Kidney (tissue), 14 donors: ENCODE data around the gene CLEC1B. TPM values are rescaled to one million over a fixed set of nuclear protein-coding genes. Genes with fewer than 3 reads are reported as not detected.

Experiments used
- DNase-seq, 5 donors: peaks; one replicate each; pipeline ENCODE4 v3.0.0-alpha.2; 2013 to 2020
- FAIRE-seq: peaks from 2 replicates; lab custom pipeline; 2012; peaks lifted over from hg19 to GRCh38; lab: Jason Lieb, UNC
- H3K27ac ChIP-seq, 2 donors: one replicate each; pipeline ENCODE4 v1.7.0; 2013; ENCODE audit warnings: low read depth in 2 of 2, low read length in 2 of 2, inconsistent platforms in 1 of 2
- H3K27me3 ChIP-seq: one replicate; pipeline ENCODE4 v1.7.1; 2013; ENCODE audit warnings: low read length, inconsistent platforms; ENCODE audit not compliant: control insufficient read depth, insufficient read depth
- H3K36me3 ChIP-seq, 3 donors: one replicate each; pipeline versions ENCODE4 v1.7.0 to v1.7.1; 2013; ENCODE audit warnings: low read length in 3 of 3, control low read depth in 1 of 3, inconsistent platforms in 1 of 3; ENCODE audit not compliant: insufficient read depth in 3 of 3, control insufficient read depth in 2 of 3
- H3K4me1 ChIP-seq, 3 donors: one replicate each; pipeline versions ENCODE4 v1.7.0 to v1.7.1; 2013; ENCODE audit warnings: low read length in 3 of 3, inconsistent platforms in 1 of 3, low read depth in 1 of 3; ENCODE audit not compliant: control insufficient read depth in 2 of 3, insufficient read depth in 2 of 3
- H3K4me3 ChIP-seq, 3 donors: one replicate each; pipeline versions ENCODE4 v1.7.0 to v1.8.1; 2013; ENCODE audit warnings: low read length in 3 of 3, control low read depth in 1 of 3, inconsistent platforms in 1 of 3
- H3K9ac ChIP-seq, 3 donors: one replicate each; pipeline versions ENCODE4 v1.7.0 to v1.7.1; 2013; ENCODE audit warnings: low read length in 3 of 3, control low read depth in 1 of 3, inconsistent platforms in 1 of 3
- H3K9me3 ChIP-seq, 3 donors: one replicate each; pipeline versions ENCODE4 v1.7.0 to v1.7.1; 2013; ENCODE audit warnings: low read length in 3 of 3, control low read depth in 1 of 3, inconsistent platforms in 1 of 3; ENCODE audit not compliant: control insufficient read depth in 2 of 3, insufficient read depth in 1 of 3
- CTCF ChIP-seq: IDR thresholded peaks from 3 replicates; pipeline ENCODE4 v1.5.1; 2012; ENCODE audit warnings: mild to moderate bottlenecking, moderate library complexity, borderline replicate concordance; ENCODE audit not compliant: insufficient read depth; ENCODE audit errors: extremely low read depth
- intact Hi-C: fragments of 100-400 bp; cut with DNase I; formaldehyde crosslinking; loops from one replicate; pipeline ENCODE4 v1.11.1; 2022
- polyA plus RNA-seq: library from polyadenylated mRNA; stranded (reverse); fragments of 350-450 nt; fragmentation: Illumina TruSeq; extraction: RNeasy Lipid Tissue Mini Kit (QIAGEN cat#74804); gene quantifications from one replicate; pipeline ENCODE4 v1.2.3, GENCODE V29; 2014; ENCODE audit warnings: low read depth, low replicate concordance; ENCODE audit not compliant: insufficient read depth
- total RNA-seq: library from RNA; stranded (reverse); fragmentation: NEBNext Ultra II Directional; extraction: Animal tissue kit (Norgen Biotek cat#: 25700); gene quantifications from one replicate; pipeline ENCODE4 v1.2.1, GENCODE V29; 2021
- donor health status: control.
- donor health status: control.
- donor health status: control.
- donor health status: control.
- donor health status: control.
- donor health status: DM: yes; HTN: yes; CAD: no.
- donor health status: Normal renal cell carcinoma (clear cell type).

Gene CLEC1B
- total and polyA plus RNA-seq, 2 donors from 2014 or later: not detected

- H3K36me3 ChIP-seq: no peaks in the 10 kb centered on the region
- no peak overlapping the region for H3K4me3 ChIP-seq
- no peak for TF ChIP-seq CTCF
- no peak overlapping the region for H3K9ac ChIP-seq
- H3K27ac ChIP-seq: no peak overlapping the region
- no peaks in the 10 kb centered on the region for H3K9me3 ChIP-seq
- H3K27me3 ChIP-seq: no peaks in the 10 kb centered on the region
- DNase-seq (no peak), FAIRE-seq (no peak)
- no peaks in the 10 kb centered on the region for H3K4me1 ChIP-seq
- intact Hi-C loops: no loop called here
Measured at GRCh38 chr12:10016881-10017280, 18.0 kb upstream of the CLEC1B start.

DNA sequence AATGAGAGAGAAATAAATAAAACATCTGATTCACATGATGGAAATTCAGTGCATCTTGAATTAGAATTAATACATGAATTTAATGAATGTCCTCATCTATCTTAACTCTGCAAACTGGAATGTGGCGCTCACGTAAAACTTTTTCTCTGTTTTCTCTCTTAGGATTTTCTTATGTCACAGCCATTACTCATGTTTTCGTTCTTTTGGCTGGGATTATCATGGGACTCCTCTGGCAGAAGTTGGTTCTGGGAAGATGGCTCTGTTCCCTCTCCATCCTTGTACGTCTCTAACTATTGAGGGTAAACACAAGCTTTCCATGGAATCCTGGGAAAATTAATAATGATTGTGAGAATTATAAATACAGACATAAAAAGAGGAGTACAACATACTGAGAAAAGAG is 16.5 kb upstream of the CLEC1B start:
- Histone ChIP-seq H3K4me3 (no peak overlapping the region), H3K9me3 (no peaks in the 10 kb centered on the region), H3K27me3 (no peaks in the 10 kb centered on the region), H3K27ac (no peak overlapping the region), H3K9ac (no peak overlapping the region), H3K4me1 (no peaks in the 10 kb centered on the region), H3K36me3 (no peaks in the 10 kb centered on the region)
- DNase-seq (no peak), FAIRE-seq (no peak)
- TF ChIP-seq CTCF: no peak
- intact Hi-C loops: no loop called here

DNA sequence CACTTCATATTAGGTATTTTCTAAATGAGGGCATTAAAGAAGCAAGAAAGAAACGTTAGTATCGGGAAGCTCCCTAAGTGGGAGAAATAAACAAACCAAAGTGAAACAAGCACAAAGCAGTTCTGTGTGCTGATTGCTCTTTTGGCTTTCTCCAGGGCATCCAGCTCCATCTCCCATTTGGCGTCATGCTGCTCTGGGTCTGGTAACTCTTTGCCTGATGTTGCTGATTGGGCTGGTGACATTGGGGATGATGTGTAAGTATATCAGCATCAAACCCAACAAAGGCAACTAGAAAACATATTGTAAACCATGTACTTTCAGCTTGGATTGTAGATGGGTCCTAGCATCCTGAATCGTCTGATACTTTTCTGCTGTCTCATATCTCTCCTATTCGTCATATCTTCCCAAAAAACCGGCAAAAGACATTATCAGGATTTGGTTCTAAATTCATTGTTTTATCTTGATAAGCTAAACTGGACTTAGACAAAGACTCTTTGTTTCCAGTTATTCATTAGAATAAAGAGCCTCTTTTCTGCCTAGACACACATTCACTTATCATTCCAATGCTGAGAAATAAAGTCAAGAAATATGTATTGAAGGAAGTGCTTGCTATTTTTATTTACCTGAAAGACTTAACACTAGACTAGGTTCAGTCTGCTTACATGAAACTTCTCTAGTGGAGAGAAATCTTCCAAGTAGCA is 13.9 kb upstream of the CLEC1B start:
- no peak for FAIRE-seq
- no peak for TF ChIP-seq CTCF
- intact Hi-C loops: no loop called here
- Histone ChIP-seq H3K27me3 (no peaks in the 10 kb centered on the region), H3K9me3 (no peaks in the 10 kb centered on the region), H3K4me1 (no peaks in the 10 kb centered on the region), H3K27ac (no peak overlapping the region), H3K36me3 (no peaks in the 10 kb centered on the region), H3K9ac (no peak overlapping the region), H3K4me3 (no peak overlapping the region)
- DNase-seq: no peak
